Astrocyte (in vitro differentiated cells and primary cell): ENCODE measurements around the gene SERPINE3. TPM values are rescaled to one million over a fixed set of nuclear protein-coding genes. Genes with fewer than 3 reads are reported as not detected.

Experiments used
- DNase-seq: peaks from one replicate; pipeline ENCODE4 v3.0.0-alpha.2; 2010; ENCODE audit warnings: low read depth
- FAIRE-seq: peaks from 2 replicates; lab custom pipeline; 2011; peaks lifted over from hg19 to GRCh38; lab: Jason Lieb, UNC
- H2AFZ ChIP-seq: 2 replicates; pipeline ENCODE4 v1.6.0; 2012; ENCODE audit warnings: low read depth, low read length, inconsistent platforms
- H3K27ac ChIP-seq: 2 replicates; pipeline ENCODE4 v1.5.1; 2011; ENCODE audit warnings: low read depth, low read length, inconsistent platforms
- H3K27me3 ChIP-seq: 2 replicates; pipeline ENCODE4 v1.6.0; 2011; ENCODE audit warnings: low read length, inconsistent platforms; ENCODE audit not compliant: insufficient read depth
- H3K36me3 ChIP-seq: 2 replicates; pipeline ENCODE4 v1.5.1; 2011; ENCODE audit warnings: low read length, inconsistent platforms; ENCODE audit not compliant: insufficient read depth
- H3K4me1 ChIP-seq: 2 replicates; pipeline ENCODE4 v1.5.1; 2011; ENCODE audit warnings: low read length, inconsistent platforms; ENCODE audit not compliant: insufficient read depth
- H3K4me2 ChIP-seq: 2 replicates; pipeline ENCODE4 v1.6.0; 2012; ENCODE audit warnings: low read length, inconsistent platforms
- H3K4me3 ChIP-seq: 2 replicates; pipeline ENCODE4 v1.5.1; 2011; ENCODE audit warnings: low read depth, mild to moderate bottlenecking, low read length, inconsistent platforms; ENCODE audit not compliant: insufficient read depth
- H3K79me2 ChIP-seq: 2 replicates; pipeline ENCODE4 v1.6.0; 2012; ENCODE audit warnings: mild to moderate bottlenecking, low read length, inconsistent platforms; ENCODE audit not compliant: insufficient read depth
- H3K9ac ChIP-seq: 2 replicates; pipeline ENCODE4 v1.6.0; 2012; ENCODE audit warnings: mild to moderate bottlenecking, low read length, inconsistent platforms
- H3K9me3 ChIP-seq: 2 replicates; pipeline ENCODE4 v1.5.1; 2012; ENCODE audit warnings: low read depth, mild to moderate bottlenecking, low read length, inconsistent platforms; ENCODE audit not compliant: insufficient read depth
- H4K20me1 ChIP-seq: 2 replicates; pipeline ENCODE4 v1.6.0; 2012; ENCODE audit warnings: low read length, inconsistent platforms; ENCODE audit not compliant: insufficient read depth
- H3K27ac Mint-ChIP-seq: one replicate; pipeline ENCODE4 v1.8.0; 2021; ENCODE audit warnings: mild to moderate bottlenecking, mixed read lengths; ENCODE audit not compliant: unreplicated experiment
- H3K27me3 Mint-ChIP-seq: one replicate; pipeline ENCODE4 v1.8.0; 2021; ENCODE audit warnings: low read depth, mixed read lengths; ENCODE audit not compliant: unreplicated experiment
- H3K36me3 Mint-ChIP-seq: one replicate; pipeline ENCODE4 v1.8.0; 2021; ENCODE audit warnings: low read depth, mixed read lengths; ENCODE audit not compliant: unreplicated experiment
- H3K4me1 Mint-ChIP-seq: one replicate; pipeline ENCODE4 v1.8.0; 2021; ENCODE audit warnings: low read depth, mixed read lengths; ENCODE audit not compliant: unreplicated experiment
- H3K4me3 Mint-ChIP-seq: one replicate; pipeline ENCODE4 v1.8.0; 2021; ENCODE audit warnings: mild to moderate bottlenecking, moderate library complexity, mixed read lengths; ENCODE audit not compliant: unreplicated experiment
- H3K9me3 Mint-ChIP-seq: one replicate; pipeline ENCODE4 v1.8.0; 2021; ENCODE audit warnings: mild to moderate bottlenecking, mixed read lengths; ENCODE audit not compliant: unreplicated experiment
- EZH2 ChIP-seq: IDR thresholded peaks from 2 replicates; pipeline ENCODE4 v1.6.1; 2012; ENCODE audit warnings: mild to moderate bottlenecking, low read length, inconsistent platforms; ENCODE audit not compliant: insufficient read depth
- total RNA-seq: library from RNA; stranded (reverse); gene quantifications from 2 replicates; pipeline ENCODE4 v1.2.1, GENCODE V29; 2021
- TF ChIP-seq, protein P1 (sequence below): IDR thresholded peaks from 2 replicates; pipeline ENCODE4 v1.5.1; 2011; ENCODE audit warnings: low read depth, mild to moderate bottlenecking, inconsistent platforms, low read length, moderate library complexity; ENCODE audit not compliant: insufficient read depth

SERPINE3 gene
- total RNA-seq, 1 donor from 2014 or later: not detected

DNA sequence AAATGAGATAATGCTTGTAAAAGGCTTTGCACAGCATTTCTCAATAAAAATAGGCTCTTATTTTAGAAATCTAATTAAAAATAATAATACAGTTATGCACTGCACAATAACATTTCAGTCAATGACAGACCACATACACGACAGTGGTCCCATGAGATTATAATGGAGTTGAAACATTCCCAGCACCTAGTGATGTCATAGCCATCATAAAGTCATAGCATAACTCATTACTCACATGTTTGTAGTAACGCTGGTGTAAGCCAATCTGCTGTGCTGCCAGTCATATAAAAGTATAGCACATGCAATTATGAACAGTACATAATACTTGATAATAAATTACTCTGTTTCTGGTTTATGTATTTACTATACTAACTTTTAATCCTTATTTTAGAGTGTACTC is 12.7 kb upstream of the SERPINE3 start:
- peaks cover 11% of the 10 kb centered on the region for H3K4me1 ChIP-seq
- no peaks in the 10 kb centered on the region for H3K79me2 ChIP-seq
- H3K36me3 ChIP-seq: no peaks in the 10 kb centered on the region
- H3K9me3 ChIP-seq: no peaks in the 10 kb centered on the region
- no peaks in the 10 kb centered on the region for H3K36me3 Mint-ChIP-seq
- H2AFZ ChIP-seq: no peak overlapping the region
- FAIRE-seq: no peak
- no peaks in the 10 kb centered on the region for H4K20me1 ChIP-seq
- no peak overlapping the region for H3K4me3 ChIP-seq
- no peaks in the 10 kb centered on the region for H3K9me3 Mint-ChIP-seq
- no peak overlapping the region for H3K4me3 Mint-ChIP-seq
- TF ChIP-seq, protein P1, sequence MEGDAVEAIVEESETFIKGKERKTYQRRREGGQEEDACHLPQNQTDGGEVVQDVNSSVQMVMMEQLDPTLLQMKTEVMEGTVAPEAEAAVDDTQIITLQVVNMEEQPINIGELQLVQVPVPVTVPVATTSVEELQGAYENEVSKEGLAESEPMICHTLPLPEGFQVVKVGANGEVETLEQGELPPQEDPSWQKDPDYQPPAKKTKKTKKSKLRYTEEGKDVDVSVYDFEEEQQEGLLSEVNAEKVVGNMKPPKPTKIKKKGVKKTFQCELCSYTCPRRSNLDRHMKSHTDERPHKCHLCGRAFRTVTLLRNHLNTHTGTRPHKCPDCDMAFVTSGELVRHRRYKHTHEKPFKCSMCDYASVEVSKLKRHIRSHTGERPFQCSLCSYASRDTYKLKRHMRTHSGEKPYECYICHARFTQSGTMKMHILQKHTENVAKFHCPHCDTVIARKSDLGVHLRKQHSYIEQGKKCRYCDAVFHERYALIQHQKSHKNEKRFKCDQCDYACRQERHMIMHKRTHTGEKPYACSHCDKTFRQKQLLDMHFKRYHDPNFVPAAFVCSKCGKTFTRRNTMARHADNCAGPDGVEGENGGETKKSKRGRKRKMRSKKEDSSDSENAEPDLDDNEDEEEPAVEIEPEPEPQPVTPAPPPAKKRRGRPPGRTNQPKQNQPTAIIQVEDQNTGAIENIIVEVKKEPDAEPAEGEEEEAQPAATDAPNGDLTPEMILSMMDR: no peak
- no peak for TF ChIP-seq EZH2
- H3K27me3 Mint-ChIP-seq: peaks cover 6% of the 10 kb centered on the region
- no peak for DNase-seq
- H3K27me3 ChIP-seq: no peaks in the 10 kb centered on the region
- no peak overlapping the region for H3K4me2 ChIP-seq
- H3K4me1 Mint-ChIP-seq: peaks cover 24% of the 10 kb centered on the region
- H3K9ac ChIP-seq: no peak overlapping the region
- H3K27ac Mint-ChIP-seq: no peak overlapping the region
- H3K27ac ChIP-seq: no peak overlapping the region

DNA sequence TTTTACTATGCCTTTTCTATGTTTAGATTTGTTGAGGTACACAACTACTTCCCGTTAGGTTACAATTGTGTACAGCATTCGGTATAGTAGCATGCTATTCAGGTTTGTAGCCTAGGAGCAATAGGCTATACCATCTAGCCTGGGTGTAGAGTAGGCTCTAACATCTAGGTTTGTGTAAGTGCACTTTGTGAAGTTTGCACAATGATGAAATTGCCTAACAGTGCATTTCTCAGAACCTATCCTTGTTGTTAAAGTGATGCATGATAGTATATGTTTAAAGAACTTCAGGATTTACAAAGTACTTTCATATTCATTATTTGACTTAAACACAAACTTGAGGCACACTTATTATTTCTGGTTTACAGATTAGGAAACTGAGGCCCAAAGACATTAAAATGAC is 11.5 kb upstream of the SERPINE3 start:
- Mint-ChIP-seq H3K9me3 (no peaks in the 10 kb centered on the region), H3K27ac (no peak overlapping the region), H3K27me3 (peaks cover 6% of the 10 kb centered on the region), H3K4me1 (peaks cover 24% of the 10 kb centered on the region), H3K4me3 (no peak overlapping the region), H3K36me3 (no peaks in the 10 kb centered on the region)
- Histone ChIP-seq H3K9me3 (no peaks in the 10 kb centered on the region), H2AFZ (no peak overlapping the region), H4K20me1 (no peaks in the 10 kb centered on the region), H3K27ac (no peak overlapping the region), H3K4me1 (peaks cover 11% of the 10 kb centered on the region), H3K36me3 (no peaks in the 10 kb centered on the region), H3K9ac (no peak overlapping the region), H3K79me2 (no peaks in the 10 kb centered on the region), H3K27me3 (no peaks in the 10 kb centered on the region), H3K4me2 (no peak overlapping the region), H3K4me3 (no peak overlapping the region)
- no peak for TF ChIP-seq EZH2
- TF ChIP-seq, protein P1: no peak
- FAIRE-seq (no peak), DNase-seq (no peak)

DNA sequence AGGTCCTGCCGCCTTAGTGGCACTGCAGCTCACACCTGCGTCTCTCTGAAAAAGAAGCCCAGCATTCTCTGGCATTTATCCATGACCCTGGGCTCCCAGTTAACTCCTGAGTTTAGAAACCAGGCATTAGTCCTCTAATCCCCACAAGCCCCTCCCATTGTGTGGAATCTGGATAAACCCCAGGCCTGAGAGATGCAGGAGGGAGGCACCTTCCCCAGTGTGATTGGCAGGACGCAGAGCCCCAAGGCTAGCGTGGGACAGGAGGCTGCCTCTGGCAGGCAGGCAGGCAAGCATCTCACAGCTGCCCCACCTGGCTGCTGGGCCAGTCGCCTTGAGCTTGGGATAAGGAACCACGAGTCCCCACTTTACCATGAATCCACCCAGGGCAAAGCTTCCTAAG is 11.0 kb upstream of the SERPINE3 start:
- Mint-ChIP-seq H3K27me3 (peaks cover under 1% of the 10 kb centered on the region), H3K36me3 (no peaks in the 10 kb centered on the region), H3K4me1 (peaks cover 24% of the 10 kb centered on the region), H3K27ac (no peak overlapping the region), H3K4me3 (no peak overlapping the region), H3K9me3 (no peaks in the 10 kb centered on the region)
- no peaks in the 10 kb centered on the region for H4K20me1 ChIP-seq
- DNase-seq: no peak
- peaks cover 11% of the 10 kb centered on the region for H3K4me1 ChIP-seq
- H2AFZ ChIP-seq: no peak overlapping the region
- H3K9ac ChIP-seq: no peak overlapping the region
- no peak overlapping the region for H3K27ac ChIP-seq
- no peak overlapping the region for H3K4me2 ChIP-seq
- H3K9me3 ChIP-seq: no peaks in the 10 kb centered on the region
- H3K79me2 ChIP-seq: no peaks in the 10 kb centered on the region
- no peak for FAIRE-seq
- H3K36me3 ChIP-seq: no peaks in the 10 kb centered on the region
- TF ChIP-seq, protein P1: no peak
- TF ChIP-seq EZH2: no peak
- H3K27me3 ChIP-seq: no peaks in the 10 kb centered on the region
- H3K4me3 ChIP-seq: no peak overlapping the region
